GM10266 (cell line): ENCODE measurements around the gene ZNHIT2.
A peak's percentile ranks its signal among the peaks of the same experiment; 100 is the strongest.

ENCODE experiments used
- DNase-seq: peaks from one replicate; pipeline ENCODE4 v3.0.0; 2012; ENCODE audit errors: extremely low spot score
- CTCF ChIP-seq: IDR thresholded peaks from 2 replicates; pipeline ENCODE4 v1.5.1; 2012; ENCODE audit warnings: mild to moderate bottlenecking, low read depth; ENCODE audit not compliant: control insufficient read depth, insufficient read depth; ENCODE audit errors: missing control alignments

ZNHIT2 gene

GRCh38 chr11:65147352-65148075 is 30.0 kb upstream of the ZNHIT2 start:
- TF ChIP-seq CTCF: no peak
- no peak for DNase-seq

- TF ChIP-seq CTCF: no peak
- no peak for DNase-seq
Observed at GRCh38 chr11:65141896-65142494, 24.5 kb upstream of the ZNHIT2 start.

GRCh38 chr11:65136515-65137096 is 19.1 kb upstream of the ZNHIT2 start:
- no peak for DNase-seq
- no peak for TF ChIP-seq CTCF

GRCh38 chr11:65135633-65136145 is 18.2 kb upstream of the ZNHIT2 start:
- DNase-seq: no peak
- no peak for TF ChIP-seq CTCF

- DNase-seq: peak; percentile 94
- TF ChIP-seq CTCF: no peak
Observed at GRCh38 chr11:65134952-65135632, 17.6 kb upstream of the ZNHIT2 start.

GRCh38 chr11:65134240-65134951 is 16.9 kb upstream of the ZNHIT2 start, which contains the start of gene SYVN1:
Gene SYVN1 (minus strand): TSS chr11:65134519. CDS start chr11:65133601, 918 bp downstream.
- no peak for TF ChIP-seq CTCF
- peak; percentile 90 for DNase-seq
